HL-60 (cell line): ENCODE results near the gene NAA80.

Experiments used
- DNase-seq, 2 experiments: peaks; one replicate each; pipeline ENCODE4 v3.0.0-alpha.2; 2010 to 2020; ENCODE audit warnings: low read depth in 1 of 2, low spot score in 1 of 2
- H3K27ac ChIP-seq: fragments of 250-450 bp; sonication (Bioruptor Pico); replicated peaks from 2 replicates; pipeline ENCODE4 v1.5.1; 2020; ENCODE audit warnings: mild to moderate bottlenecking, moderate library complexity
- H3K27me3 ChIP-seq: fragments of 250-450 bp; sonication (Bioruptor Pico); 2 replicates; pipeline ENCODE4 v1.5.1; 2021; ENCODE audit warnings: mild to moderate bottlenecking, moderate library complexity; ENCODE audit not compliant: insufficient read depth, poor library complexity, severe bottlenecking
- H3K4me3 ChIP-seq: replicated peaks from 2 replicates; pipeline ENCODE4 v1.5.1; 2011; ENCODE audit warnings: mild to moderate bottlenecking, control low read depth, low read length; ENCODE audit not compliant: insufficient read depth
- CTCF ChIP-seq: IDR thresholded peaks from one replicate; pipeline ENCODE4 v1.5.1; 2011; ENCODE audit warnings: low read length, control low read depth, inconsistent platforms; ENCODE audit not compliant: insufficient read depth
- GABPA ChIP-seq: IDR thresholded peaks from 2 replicates; pipeline ENCODE4 v1.6.1; 2012; ENCODE audit warnings: low read depth
- POLR2AphosphoS5 ChIP-seq: IDR thresholded peaks from 2 replicates; pipeline ENCODE4 v1.6.1; 2012; ENCODE audit warnings: low read depth
- SPI1 ChIP-seq: IDR thresholded peaks from 2 replicates; pipeline ENCODE4 v1.6.1; 2012; ENCODE audit warnings: low read depth, mild to moderate bottlenecking, borderline replicate concordance
- TF ChIP-seq, protein P1 (sequence below): IDR thresholded peaks from 2 replicates; pipeline ENCODE4 v1.6.1; 2012; ENCODE audit warnings: low read depth; ENCODE audit not compliant: insufficient replicate concordance

The NAA80 gene

GRCh38 chr3:50303013-50303815 lies 4.0 kb upstream of the NAA80 start, which contains the start of gene HYAL1:
HYAL1 (minus strand) TSS chr3:50303574; CDS start chr3:50302956, 618 bp downstream.
- Histone ChIP-seq H3K27ac (no peak within 1 kb of the TSS), H3K27me3 (no peaks in the 10 kb centered on the region), H3K4me3 (no peak within 1 kb of the TSS)
- TF ChIP-seq CTCF (peak; percentile 2), SPI1 (no peak), POLR2AphosphoS5 (no peak)
- TF ChIP-seq, protein P1, sequence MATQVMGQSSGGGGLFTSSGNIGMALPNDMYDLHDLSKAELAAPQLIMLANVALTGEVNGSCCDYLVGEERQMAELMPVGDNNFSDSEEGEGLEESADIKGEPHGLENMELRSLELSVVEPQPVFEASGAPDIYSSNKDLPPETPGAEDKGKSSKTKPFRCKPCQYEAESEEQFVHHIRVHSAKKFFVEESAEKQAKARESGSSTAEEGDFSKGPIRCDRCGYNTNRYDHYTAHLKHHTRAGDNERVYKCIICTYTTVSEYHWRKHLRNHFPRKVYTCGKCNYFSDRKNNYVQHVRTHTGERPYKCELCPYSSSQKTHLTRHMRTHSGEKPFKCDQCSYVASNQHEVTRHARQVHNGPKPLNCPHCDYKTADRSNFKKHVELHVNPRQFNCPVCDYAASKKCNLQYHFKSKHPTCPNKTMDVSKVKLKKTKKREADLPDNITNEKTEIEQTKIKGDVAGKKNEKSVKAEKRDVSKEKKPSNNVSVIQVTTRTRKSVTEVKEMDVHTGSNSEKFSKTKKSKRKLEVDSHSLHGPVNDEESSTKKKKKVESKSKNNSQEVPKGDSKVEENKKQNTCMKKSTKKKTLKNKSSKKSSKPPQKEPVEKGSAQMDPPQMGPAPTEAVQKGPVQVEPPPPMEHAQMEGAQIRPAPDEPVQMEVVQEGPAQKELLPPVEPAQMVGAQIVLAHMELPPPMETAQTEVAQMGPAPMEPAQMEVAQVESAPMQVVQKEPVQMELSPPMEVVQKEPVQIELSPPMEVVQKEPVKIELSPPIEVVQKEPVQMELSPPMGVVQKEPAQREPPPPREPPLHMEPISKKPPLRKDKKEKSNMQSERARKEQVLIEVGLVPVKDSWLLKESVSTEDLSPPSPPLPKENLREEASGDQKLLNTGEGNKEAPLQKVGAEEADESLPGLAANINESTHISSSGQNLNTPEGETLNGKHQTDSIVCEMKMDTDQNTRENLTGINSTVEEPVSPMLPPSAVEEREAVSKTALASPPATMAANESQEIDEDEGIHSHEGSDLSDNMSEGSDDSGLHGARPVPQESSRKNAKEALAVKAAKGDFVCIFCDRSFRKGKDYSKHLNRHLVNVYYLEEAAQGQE: no peak
- no peak for DNase-seq

DNA sequence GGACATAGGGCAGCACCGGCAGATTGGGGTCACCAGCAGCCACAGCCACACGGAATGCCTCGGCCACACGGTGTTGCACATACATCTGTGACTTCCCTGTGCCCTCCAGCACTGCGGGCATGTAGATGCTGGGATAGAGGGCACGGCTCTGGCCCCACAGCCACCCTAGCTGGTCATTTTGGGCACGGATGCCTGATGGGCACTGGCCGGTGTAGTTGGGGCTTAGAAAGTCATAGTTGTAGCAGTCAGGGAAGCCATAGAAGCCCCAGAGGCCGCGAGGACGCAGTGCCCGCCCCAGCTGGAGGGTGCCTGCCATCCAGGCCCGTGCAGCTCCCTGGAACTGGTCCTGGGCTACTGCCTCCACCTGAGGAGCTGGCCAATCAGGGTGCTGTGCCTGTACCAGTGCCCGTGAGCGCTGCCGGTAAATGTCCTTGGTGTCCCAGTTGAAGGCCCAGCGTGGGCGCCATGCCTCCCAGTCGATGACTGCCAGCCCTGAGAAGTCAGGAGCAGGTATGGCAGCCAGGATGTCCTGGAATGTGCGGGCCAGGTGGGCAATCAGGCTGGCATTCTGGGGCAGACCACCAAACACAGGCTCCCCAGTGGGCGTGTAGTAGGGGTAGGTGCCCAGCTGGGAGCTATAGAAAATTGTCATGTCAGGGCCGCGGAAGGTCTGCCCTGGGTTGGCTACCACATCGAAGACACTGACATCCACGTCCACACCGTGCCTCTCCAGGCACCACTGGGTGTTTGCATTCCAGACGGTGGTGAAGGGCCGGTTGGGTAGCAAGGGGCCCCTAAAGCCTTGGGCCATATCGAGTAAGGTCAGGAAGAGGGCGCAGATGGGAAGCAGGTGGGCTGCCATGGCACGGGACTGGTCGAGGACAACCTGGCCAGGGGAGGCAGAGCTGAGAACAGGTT lies 3.1 kb upstream of the NAA80 start:
- TF ChIP-seq POLR2AphosphoS5 (no peak), SPI1 (no peak), CTCF (no peak), GABPA (no peak)
- TF ChIP-seq, protein P1: no peak
- H3K4me3 ChIP-seq: no peak overlapping the region
- no peak for DNase-seq
- H3K27ac ChIP-seq: no peak overlapping the region
- no peaks in the 10 kb centered on the region for H3K27me3 ChIP-seq

- Histone ChIP-seq H3K4me3 (no peak overlapping the region; the same call in 1 of the 2 replicates), H3K27me3 (no peaks in the 10 kb centered on the region), H3K27ac (peak overlapping the region; percentile 89)
- TF ChIP-seq GABPA (no peak), CTCF (no peak), SPI1 (no peak), POLR2AphosphoS5 (no peak)
- TF ChIP-seq, protein P1: no peak
- DNase-seq: no peak
Observed at GRCh38 chr3:50300681-50301254, 1.6 kb upstream of the NAA80 start.
